ENCODE data around the gene ABLIM3.

ABLIM3 gene

DNA sequence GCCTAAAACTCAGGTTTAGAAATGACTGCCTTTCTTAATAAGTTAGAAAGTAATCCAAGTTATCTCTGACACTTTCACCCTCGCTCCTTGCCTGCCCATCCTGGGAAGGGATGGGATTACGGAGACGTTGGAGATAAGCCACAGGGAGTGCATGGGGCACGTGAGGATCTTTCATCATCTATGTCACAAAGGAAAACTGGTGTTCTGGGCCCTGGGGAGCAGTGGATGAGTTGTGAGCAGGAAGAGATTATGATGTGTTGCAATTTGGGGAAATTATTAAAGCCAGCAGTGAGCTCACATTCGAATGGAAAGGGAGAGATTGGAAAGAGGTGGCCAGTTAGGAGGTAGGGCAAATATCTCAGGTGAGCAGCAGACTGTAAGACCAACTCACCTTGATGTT lies 143.2 kb downstream of the ABLIM3 start:
- no peak for DNase-seq

DNA sequence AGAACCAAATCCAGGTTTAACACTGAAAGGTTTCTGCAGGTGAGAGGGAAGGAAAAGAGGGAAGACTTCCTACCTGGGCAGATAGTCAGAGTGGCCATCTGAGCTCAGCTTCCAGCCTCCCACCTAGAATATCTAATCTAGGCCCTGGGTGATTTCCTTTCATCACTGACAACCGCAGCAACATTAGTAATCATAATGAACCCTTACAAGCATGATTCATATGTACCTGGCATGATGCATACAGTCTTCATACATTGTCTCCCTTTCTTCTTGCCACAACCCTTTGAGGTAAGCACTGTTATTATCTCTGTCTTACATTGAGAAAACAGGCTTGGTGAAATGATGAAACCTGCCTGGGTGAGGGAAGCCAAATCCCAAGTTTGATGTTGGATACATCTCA lies 143.9 kb downstream of the ABLIM3 start:
- DNase-seq = no peak

DNA sequence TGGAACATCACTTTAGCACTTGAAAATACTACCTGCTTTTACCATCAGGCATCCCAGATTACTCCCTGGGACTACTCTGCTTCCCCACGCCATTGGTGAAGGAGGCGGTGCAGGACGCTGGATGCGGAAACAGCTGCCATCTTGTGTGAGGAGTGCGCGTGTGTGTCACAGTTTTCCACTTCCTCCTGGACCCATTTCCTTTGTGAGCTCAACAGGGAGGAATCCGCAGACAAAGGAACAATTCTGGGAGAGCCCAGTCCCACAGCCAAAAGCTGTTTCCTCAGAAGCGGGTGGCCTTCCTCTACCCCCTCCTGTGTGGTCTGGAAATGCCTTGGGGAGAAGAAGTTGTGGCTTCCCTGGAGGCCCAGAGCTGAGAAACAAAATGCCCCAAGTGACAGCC lies 147.1 kb downstream of the ABLIM3 start:
- DNase-seq = no peak

DNA sequence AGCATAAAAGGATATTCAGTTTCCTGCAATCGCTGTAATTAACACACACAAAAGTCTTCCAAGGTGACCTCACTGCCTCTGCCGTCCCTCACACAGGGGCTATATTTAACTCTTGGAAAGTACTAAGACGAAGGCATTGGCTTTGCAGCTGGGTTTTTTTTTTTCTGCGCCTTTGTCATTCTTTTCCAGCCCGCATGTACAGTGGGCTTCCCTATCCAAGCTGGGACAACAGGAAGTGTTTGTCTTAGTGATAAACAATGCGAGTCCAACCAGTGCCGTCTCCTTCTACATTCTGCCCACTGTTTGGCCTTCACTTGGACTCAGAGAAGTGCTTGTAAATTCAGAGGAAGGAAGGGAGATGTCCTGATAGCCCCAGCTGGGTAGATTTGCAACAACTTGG lies 148.0 kb downstream of the ABLIM3 start:
- no peak for DNase-seq

DNA sequence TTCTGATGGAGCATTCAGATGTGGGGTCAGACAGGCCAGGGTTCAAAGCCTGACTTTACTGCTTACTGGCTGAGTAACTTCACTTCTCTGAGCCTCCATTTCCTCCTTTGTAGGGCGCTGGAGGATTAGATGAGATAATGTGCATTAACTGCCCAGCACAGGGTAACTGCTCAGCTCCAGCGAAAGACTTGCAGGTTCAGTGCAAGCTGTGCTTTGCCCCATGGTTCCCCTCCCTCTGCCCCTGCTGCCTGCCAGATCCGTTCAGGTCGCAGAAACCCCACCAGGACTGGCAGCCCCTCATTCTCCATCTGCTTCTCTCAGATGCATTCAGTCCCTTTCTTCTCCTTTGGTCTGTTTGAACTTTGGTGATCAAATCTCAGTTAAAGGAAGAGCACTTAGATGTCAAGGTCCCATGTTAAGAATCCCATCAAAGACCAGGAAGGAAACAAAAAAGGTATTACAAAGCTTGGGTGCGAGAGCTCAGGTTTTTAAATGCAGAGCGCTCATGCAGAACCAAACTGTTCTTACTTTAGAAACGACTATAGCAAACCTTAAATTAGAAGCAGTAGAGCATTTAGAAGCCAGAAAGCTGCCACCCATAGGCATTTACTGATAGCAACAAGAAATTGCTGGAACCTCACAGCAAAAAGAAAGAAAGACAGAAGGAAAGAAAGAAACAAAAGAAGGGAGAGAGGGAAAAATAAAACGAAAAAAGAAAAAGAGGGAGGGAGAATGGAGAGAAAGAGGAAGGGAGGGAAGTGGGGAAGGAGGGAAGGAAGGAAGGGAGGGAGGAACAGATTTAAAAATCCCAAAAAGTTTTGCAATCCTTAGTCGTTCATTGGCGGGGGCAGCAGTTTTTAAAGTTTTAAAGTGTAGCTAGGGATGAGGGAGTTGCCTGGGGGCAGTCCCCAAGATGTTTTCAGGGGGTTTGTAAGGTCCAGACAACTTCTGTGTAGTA lies 153.9 kb downstream of the ABLIM3 start:
- DNase-seq = no peak

DNA sequence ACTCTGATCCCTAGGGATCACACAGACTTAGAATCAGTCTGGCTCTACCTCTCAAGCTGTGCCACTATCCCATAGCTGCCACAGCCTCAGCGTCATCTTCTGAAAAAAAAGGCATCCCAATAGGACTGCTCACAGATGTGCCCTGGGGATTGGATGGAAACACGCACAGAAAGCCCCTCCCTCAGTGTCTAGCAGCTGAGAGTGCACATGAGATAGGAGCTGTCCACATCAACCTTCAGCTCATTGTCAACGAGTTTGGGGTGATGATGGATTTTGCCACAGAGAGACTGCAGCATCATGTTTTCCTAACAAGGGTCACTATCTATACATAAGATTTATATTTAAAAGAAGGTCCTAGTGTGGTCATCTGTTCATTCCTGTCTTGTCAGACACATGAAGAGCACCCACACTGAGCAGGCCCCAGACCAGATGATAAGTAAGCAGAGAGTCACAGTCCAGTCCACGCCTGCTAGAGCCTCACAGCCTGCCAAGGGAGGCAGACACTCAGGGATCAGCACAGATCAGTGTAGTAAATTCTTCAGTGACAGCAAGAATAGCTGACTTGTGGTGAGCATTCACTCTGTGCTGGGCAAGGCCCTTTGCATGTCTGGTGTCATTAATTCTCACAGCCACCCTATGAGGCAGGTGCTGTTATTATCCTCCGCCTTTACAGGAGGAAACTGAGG lies 156.2 kb downstream of the ABLIM3 start:
- no peak for DNase-seq

DNA sequence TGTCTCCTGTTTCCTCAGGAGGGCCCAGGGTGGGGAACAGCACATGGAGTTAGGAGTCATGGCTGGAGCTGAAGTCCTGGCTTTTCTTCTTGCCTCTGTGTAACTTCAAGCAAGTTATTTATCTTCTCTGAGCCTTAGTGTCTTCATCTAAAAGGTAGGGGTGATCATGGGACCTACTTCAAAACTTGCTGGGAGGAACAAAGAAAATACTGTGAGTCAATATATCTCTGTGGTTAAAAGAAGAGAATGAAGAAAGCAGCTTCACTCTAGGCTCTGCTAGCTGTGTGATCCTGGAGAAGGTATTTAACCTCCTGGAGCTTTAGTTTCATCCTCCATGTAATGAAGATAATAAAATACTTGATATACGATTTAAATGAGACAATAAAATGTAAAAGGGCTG lies 156.9 kb downstream of the ABLIM3 start:
- DNase-seq = no peak

DNA sequence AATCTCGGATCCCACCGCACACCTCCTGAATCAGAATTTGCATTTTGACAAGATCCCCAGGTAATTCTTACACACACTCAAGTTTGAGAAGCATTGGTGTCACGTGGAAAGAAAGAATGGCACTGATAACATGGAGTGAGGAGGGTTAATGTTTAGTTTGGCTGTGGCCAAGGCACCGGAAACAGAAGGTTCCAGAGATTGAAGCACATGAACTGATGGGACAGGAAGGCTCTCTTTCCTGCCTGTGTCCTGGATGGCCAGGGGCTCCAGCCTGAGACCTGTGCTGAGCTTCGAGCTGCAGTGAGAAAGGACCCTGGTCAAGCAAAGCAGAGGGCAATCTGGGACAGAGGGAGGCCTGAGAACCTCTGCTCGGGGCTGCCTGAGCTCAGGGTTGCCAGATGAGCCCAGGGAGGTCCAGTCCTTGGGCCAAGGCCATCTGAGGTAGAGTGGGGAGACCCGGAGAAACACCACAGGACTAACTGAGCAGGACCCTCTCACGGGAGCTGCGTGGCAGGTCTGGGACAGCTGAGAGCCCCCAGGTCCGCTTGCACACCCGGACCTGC lies 157.6 kb downstream of the ABLIM3 start:
- no peak for DNase-seq

DNA sequence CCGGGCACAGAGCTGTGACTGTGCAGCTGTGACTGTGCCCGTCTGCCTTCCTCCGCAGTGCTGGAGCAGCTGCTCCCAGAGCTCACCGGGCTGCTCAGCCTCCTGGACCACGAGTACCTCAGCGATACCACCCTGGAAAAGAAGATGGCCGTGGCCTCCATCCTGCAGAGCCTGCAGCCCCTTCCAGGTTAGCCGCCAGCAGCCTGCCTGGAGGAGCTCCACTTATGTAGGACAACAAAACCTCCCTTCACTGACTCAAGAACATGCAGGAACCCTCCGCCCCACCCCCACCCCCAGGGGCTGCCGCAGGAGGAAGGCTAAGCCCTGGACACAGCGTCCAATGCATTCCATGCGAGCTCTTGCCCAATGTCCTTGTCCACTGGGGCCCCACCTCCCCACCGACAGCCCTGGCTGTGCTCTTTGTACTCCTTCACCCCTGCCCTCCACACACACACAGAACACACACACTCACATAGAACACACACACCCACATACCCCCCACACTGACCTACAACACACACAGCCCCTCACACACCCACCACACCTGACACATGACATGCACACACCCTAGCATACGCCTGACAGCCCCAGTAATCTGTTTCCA lies 158.3 kb downstream of the ABLIM3 start:
- DNase-seq = no peak

DNA sequence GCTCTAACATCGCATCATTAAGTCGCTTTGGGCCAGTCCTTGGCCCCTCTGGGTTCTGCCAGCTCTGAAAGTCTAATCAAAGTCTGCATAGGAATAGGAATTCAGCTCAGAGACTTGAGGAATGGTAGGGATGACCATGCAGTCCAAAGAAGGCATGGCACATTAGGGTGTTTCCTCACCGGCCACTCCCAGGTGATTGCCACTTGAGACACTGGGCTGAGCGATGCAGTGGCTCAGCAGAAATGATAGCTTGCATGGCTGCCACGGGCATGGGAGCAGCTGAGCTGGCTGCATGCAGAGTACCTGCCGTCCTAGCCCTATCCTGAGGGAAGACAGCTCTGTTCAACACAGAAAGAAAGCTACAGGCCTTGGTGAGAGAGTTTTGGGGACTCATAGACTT lies 159.1 kb downstream of the ABLIM3 start:
- DNase-seq = no peak

DNA sequence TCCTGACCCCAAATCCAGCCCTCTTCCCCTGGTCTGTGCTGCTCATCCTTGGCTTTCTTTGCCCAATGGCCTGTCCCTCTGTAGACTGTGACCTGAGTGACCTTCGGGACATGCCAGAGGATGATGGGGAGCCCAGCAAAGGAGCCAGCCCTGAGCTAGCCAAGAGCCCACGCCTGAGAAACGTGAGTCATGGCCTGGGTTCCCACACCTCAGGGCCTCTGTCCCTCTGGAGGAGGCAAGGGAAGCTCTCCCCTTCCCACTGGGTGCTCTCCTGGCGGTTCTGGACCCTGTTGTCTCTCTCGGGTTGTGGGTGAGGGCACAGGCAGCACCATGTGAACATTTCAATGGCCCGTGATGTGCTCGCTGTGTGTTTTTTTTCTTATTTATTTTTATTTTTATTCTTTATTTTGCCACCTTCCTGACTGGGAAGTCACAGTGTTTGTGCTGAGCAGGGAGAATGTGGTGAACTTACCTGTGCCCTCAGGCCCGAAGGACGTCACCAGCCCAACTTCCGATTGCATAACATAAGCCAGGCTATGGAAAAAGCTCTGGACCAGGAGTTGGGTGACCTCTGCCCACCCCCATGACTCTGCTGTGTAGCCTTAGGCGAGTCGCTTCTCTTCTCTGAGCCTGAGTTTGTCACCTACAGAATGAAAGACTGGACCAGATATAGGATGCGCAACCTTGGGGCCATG lies 159.9 kb downstream of the ABLIM3 start:
- no peak for DNase-seq

DNA sequence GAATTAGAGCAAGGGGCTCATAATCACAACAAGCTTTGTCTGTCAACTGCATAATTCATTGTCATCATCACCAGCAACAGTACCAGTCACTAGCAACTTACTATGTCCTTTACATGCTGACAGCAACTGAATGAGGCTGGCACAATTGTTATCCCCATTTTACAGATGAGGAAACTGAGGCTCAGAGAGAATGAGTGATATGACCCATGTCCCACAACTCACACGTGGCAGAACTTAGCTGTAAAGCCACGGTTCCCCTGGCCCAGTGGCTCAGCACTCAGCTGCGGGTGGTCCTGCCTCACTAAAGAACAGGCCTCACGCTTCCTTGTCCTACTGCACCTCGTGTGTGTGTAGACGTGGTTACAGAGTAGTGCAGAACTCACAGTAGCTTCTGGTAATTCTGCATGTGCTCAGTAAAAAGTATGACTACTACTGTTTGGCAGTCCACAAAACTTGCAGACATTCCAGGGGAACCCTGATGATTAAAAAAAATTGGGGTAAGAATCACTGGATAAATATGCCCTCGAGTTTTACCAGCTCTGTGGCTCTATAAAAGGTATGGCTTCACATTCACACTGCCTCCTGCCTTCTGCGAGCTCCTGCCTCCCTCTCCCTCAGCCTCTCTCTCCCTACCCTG lies 160.6 kb downstream of the ABLIM3 start:
- no peak for DNase-seq

DNA sequence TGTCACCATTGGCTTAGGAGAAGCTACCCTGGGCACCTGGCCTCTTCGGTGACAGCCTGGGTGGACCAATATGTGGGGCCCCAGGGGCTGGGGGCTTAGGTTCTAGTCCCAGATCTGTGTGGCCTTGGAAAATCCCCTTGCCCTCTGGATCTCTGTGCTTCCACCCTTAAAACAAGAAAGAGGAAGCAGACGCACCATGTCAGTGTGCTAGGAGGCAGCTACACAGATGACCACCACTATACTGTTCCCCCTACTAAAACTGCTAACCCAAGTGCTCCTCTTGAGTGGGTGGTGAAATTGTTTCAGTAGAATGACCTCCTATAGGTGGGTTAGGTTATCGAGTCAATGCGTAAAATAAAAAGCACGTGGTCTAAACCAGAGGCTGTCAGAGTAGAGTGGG lies 161.3 kb downstream of the ABLIM3 start:
- DNase-seq = no peak

DNA sequence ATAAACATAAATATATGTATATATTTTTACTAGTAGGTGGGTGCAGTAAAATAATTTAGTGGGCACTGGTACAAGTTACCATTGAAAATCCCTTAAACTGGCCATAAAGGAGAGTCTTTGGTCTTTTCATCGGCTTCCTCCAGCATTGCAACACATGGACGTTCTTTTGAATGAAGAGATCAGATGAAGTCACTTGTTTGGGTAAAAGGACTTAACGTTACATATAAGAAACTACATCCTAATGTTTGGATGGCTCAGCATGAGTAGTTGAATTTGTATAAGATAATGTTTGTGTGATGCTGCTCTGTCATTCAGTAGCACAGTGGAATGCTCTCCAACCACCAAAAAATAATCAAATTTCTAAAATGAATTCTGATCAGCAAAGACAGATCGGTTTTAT lies 161.9 kb downstream of the ABLIM3 start:
- no peak for DNase-seq

DNA sequence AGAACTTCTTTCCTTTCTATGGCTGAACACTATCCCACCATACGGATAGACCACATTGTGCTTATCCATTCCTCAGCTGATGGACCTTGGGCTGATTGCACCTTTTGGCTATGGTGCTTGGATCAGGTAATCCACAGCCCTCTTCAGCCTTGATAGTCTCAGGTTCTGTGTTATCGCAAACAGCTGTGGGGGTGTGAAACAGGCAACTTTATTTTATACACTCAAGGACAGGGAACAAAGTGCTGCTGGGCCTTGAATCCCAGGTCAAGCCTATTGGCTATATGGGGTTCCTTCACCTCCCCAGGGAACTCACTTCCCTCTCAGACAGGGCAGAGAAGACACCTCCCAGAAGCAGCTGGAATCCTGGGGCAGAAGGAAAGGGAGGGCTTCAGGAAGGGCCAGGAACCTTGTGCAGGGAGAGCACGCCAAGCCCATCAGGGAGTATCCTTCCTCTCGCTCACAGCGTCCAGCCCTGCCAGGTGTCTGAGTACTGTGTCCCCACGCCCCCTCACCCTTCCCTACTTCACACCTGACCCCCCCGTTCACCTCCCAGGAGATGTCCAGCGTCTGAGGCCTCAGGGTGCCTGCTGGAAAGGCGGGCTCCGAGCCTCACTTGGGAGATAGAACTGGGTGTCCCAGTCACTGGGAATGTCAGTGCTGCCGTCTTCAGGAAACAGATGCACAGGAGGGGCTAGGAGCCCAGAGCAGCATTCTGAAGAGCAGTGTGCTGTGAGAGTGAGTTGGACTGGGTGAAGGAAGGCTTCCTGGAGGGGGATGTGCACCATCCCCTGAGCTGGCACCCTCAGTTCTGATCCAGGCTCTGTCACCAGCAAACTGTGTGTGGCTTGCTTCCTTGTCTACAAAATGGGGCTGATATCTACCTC lies 163.1 kb downstream of the ABLIM3 start:
- no peak for DNase-seq

DNA sequence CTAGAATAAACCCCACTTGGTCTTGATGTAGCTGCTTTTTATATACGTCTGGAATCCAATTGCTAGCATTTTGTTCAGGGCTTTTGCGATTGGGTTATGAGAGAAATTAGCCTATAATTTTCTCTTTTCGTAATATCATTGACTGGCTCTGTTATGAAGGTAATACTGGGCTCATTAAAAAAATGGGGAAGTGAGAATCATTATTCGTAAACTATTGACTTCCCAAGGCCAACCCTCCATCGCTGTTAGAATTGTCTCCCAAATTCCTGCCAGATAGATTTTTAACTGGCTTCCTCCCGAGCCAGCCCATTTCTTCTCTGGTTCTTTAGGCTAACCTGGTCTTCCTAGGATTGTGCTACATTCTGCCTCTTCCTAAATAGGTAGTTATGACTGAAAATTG lies 168.1 kb downstream of the ABLIM3 start:
- no peak for DNase-seq
